Left ventricle myocardium superior (tissue), 1 donor: ENCODE measurements around the gene EPRS1. TPM values are rescaled to one million over a fixed set of nuclear protein-coding genes. Genes with fewer than 3 reads are reported as not detected.
"Not testable (repeated sequence)": the region's sequence is repeated elsewhere in the genome, so short reads cannot be mapped to it uniquely, and the experiment has no call there.

Experiments
- ATAC-seq: fragments of 200-7000 bp; cut with Tn5 transposase; one replicate; pipeline ENCODE4 v1.9.1; 2020; ENCODE audit warnings: mild to moderate bottlenecking, moderate library complexity
- DNase-seq: peaks from one replicate; pipeline ENCODE4 v3.0.0-alpha.2; 2020
- intact Hi-C: fragments of 100-400 bp; cut with micrococcal nuclease; formaldehyde crosslinking; loops from one replicate; pipeline ENCODE4 v1.11.0; 2022
- total RNA-seq: library from RNA; stranded (reverse); fragmentation: NEBNext Ultra II Directional; extraction: Animal tissue kit (Norgen Biotek cat#: 25700); gene quantifications from one replicate; pipeline ENCODE4 v1.2.1, GENCODE V29; 2021
- donor health status: DM: no; HTN: yes; CAD: no; lungs with severe emphysema.

The EPRS1 gene
- total RNA-seq, 1 donor from 2014 or later: 62.9 TPM

- no peak for DNase-seq
- ATAC-seq: no peak
- intact Hi-C loops: no loop called here
Observed at GRCh38 chr1:220043646-220044045, 2.7 kb downstream of the EPRS1 start.

GRCh38 chr1:220040028-220040596 lies 6.2 kb downstream of the EPRS1 start:
- intact Hi-C loops: no loop called here
- no peak for DNase-seq
- ATAC-seq: no peak

- intact Hi-C loops: no loop called here
- ATAC-seq (no peak), DNase-seq (no peak)
Observed at GRCh38 chr1:220038640-220039039, 7.7 kb downstream of the EPRS1 start.

- DNase-seq, intact Hi-C loops, ATAC-seq: not testable (repeated sequence)
Observed at GRCh38 chr1:220037810-220038209, 8.5 kb downstream of the EPRS1 start.

DNA sequence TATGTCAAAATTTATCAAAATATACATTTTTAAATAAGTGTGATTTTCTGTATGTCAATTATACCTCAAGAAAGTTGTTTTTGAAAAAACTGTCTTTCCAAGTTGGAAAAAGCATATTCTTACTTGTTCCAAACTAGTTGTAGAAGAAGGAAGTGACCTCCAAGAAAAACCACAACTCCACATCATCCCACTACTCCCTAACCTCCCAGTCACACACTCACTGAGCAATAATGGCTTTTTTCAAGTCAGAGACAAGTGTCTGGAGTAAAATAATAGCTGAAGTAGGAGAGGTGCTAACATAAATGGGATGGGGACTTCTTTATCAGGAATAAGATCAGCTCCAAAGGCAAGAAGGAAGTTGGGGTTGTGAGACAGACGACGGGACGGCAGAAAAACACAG lies 13.4 kb downstream of the EPRS1 start:
- intact Hi-C loops: no loop called here
- DNase-seq (no peak), ATAC-seq (no peak)

- DNase-seq: no peak
- ATAC-seq: no peak
- intact Hi-C loops: no loop called here
Observed at GRCh38 chr1:220031287-220031686, 15.0 kb downstream of the EPRS1 start.

- intact Hi-C loops: no loop called here
- no peak for ATAC-seq
- no peak for DNase-seq
Observed at GRCh38 chr1:220028346-220028895, 17.9 kb downstream of the EPRS1 start.

GRCh38 chr1:220019071-220019470 lies 27.2 kb downstream of the EPRS1 start:
- ATAC-seq: no peak
- intact Hi-C loops: no loop called here
- no peak for DNase-seq

GRCh38 chr1:220013497-220013896 lies 32.8 kb downstream of the EPRS1 start:
- DNase-seq (no peak), ATAC-seq (no peak)
- intact Hi-C loops: no loop called here

DNA sequence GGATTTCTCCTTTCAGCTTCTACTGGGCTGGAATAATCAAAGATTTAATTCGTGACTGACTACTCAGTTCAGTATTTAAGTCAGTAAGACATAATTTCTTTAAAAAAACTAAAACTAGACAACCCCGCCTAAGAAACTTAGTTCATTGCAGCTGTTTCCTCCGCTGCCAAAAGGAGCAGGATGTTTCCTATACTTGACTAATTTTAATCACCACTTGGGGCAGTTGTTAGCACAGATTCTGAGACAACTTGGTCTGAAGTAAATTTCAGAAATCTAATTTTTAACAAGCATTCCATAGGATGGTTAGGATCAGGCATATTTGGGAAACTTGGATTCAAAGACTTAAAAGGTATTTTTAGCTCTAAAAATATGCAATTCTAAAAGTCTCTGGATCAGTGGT lies 34.0 kb downstream of the EPRS1 start:
- no peak for ATAC-seq
- intact Hi-C loops: no loop called here
- DNase-seq: no peak

DNA sequence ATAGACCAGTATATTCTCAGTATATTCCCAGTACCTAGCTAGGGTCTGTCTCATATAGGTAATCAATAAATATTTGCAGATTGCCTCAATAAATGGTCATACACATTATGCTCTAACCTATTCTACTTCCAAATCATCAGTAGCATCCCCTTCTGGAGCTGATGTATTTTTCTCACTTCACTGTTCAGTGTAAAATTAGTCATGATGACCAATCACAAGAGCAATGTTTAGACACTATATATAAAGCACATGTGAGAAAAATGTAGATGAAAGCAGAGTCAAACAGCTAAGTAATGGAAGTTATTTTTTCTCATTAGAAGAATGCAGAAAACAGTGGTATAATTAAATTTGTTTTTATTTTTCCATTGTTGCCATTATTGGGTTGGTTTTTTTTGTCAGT lies 34.7 kb downstream of the EPRS1 start:
- intact Hi-C loops: no loop called here
- ATAC-seq: no peak
- DNase-seq: no peak

DNA sequence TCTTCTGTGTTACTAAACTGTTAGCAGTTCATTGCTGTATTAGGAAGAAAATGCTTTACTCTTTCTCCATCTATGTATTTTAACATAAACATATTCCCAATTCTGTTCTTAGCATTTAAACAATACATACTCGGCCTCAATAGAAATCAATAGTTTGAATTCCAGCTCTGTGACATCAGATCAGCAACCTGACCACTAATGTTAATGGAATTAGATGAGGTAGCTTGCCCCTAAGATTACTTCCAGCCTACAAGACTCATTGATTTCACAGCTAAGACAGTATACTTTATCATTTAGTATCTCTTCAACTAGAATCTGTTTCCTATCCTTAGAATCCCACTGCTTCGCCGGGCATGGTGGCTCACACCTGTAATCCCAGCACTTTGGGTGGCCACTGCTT lies 38.9 kb downstream of the EPRS1 start:
- no peak for ATAC-seq
- no peak for DNase-seq
- intact Hi-C loops: no loop called here

DNA sequence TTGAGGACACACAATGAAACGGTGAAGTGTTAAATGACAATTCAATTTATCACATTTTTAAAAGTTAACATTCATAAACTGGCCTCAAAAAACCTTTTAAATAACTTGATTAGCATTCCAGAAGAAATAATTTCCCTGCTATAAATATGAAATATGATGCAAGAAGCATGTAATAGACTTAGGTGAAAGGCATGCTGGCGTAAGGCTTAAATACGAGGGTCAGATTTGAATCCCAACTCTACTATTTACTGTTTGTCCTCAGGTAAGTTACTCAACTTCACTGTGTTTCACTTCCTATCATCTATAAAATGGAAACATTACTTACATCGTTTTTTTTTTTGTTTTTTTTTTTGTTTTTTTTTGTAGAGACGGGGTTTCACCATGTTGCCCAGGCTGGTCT lies 40.8 kb downstream of the EPRS1 start:
- intact Hi-C loops: no loop called here
- DNase-seq (no peak), ATAC-seq (no peak)

DNA sequence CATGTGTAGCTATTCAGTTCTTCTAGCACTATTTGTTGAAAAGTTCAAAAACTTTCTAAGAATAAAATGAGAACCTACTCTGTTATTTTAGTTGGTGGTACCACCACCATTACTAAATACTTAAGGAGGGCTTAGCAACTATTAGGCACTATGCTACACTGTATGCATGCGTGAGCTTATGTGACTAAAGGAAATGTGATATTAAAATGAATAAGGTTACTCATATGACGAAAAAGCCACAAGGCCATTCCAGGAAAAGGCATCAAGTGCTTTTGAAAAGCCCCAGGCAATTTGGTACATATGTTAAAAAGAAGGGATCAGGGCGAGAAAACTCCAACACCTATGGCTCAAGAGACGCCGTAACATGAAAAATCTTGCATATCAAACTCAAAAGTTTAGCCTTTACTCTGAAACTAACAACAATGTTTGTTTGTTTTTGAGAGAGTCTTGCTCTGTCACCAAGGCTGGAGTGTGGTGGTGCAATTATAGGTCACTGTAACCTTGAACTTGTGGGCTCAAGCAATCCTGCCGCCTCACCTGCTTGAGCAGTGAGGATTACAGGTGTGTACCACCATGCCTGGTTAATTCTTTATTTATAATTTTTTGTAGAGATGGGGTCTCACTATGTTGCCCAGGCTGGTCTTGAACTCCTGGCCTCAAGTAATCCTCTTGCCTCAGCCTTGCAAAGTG lies 42.5 kb downstream of the EPRS1 start:
- DNase-seq: no peak
- no peak for ATAC-seq
- intact Hi-C loops: no loop called here

- intact Hi-C loops: no loop called here
- ATAC-seq: no peak
Observed at GRCh38 chr1:220003015-220003414, 43.3 kb downstream of the EPRS1 start.

DNA sequence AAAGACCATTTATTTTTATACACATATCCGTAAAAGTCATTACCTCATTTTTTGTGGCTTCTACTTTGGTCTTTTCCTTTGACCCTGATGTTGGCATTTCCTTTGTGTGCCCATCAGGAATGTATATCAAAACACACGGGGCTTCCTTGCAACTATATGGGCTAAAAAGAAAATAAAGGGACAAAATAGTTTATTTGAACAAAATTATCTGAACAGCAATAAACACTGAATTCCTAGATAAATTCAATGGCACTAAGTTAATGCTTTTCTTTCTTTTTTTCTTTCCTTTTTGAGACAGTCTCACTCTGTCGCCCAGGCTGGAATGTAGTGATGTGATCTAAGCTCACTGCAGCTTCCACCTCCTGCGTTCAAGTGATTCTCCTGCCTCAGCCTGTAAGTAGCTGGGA lies 45.2 kb downstream of the EPRS1 start:
- ATAC-seq: no peak
- DNase-seq: no peak
- intact Hi-C loops: no loop called here

More at GRCh38 chr1:220003015-220003414, 43.3 kb downstream of the EPRS1 start:
- no peak for DNase-seq

- intact Hi-C loops: no loop called here
- DNase-seq: no peak
- no peak for ATAC-seq
Observed at GRCh38 chr1:219999821-220000220, 46.5 kb downstream of the EPRS1 start.
